Right hindlimb (tissue), 1 donor: Measurements from ENCODE around the gene CNTN4.

Source experiments
- DNase-seq: peaks from one replicate; pipeline ENCODE4 v3.0.0-alpha.2; 2018

Gene CNTN4

GRCh38 chr3:2822611-2823010 is 723.9 kb downstream of the CNTN4 start:
- DNase-seq, result no peak

GRCh38 chr3:2823031-2823430 is 724.4 kb downstream of the CNTN4 start:
- no peak for DNase-seq

- DNase-seq, result no peak
Observed at GRCh38 chr3:2823437-2824211, 725.0 kb downstream of the CNTN4 start.

- no peak for DNase-seq
Observed at GRCh38 chr3:2826036-2826435, 727.4 kb downstream of the CNTN4 start.

- no peak for DNase-seq
Observed at GRCh38 chr3:2826453-2826852, 727.8 kb downstream of the CNTN4 start.

GRCh38 chr3:2837239-2837638 is 738.6 kb downstream of the CNTN4 start:
- no peak for DNase-seq

GRCh38 chr3:2837910-2838309 is 739.2 kb downstream of the CNTN4 start:
- DNase-seq, result no peak

- no peak for DNase-seq
Observed at GRCh38 chr3:2838546-2839157, 740.0 kb downstream of the CNTN4 start.

- no peak for DNase-seq
Observed at GRCh38 chr3:2839876-2840275, 741.2 kb downstream of the CNTN4 start.

- no peak for DNase-seq
Observed at GRCh38 chr3:2847062-2847841, 748.6 kb downstream of the CNTN4 start.

- DNase-seq, result no peak
Observed at GRCh38 chr3:2849092-2849491, 750.4 kb downstream of the CNTN4 start.

GRCh38 chr3:2850701-2851100 is 752.0 kb downstream of the CNTN4 start:
- DNase-seq, result no peak

- no peak for DNase-seq
Observed at GRCh38 chr3:2851361-2851760, 752.7 kb downstream of the CNTN4 start.

GRCh38 chr3:2851835-2852234 is 753.2 kb downstream of the CNTN4 start:
- peak; percentile 38 for DNase-seq

GRCh38 chr3:2853651-2854050 is 755.0 kb downstream of the CNTN4 start:
- no peak for DNase-seq

- DNase-seq, result no peak
Observed at GRCh38 chr3:2856138-2857133, 757.8 kb downstream of the CNTN4 start.

- no peak for DNase-seq
Observed at GRCh38 chr3:2860626-2861025, 762.0 kb downstream of the CNTN4 start.

- no peak for DNase-seq
Observed at GRCh38 chr3:2861120-2861519, 762.5 kb downstream of the CNTN4 start.

- DNase-seq, result no peak
Observed at GRCh38 chr3:2861920-2862319, 763.3 kb downstream of the CNTN4 start.

- DNase-seq, result no peak
Observed at GRCh38 chr3:2862366-2862765, 763.7 kb downstream of the CNTN4 start.

- DNase-seq, result no peak
Observed at GRCh38 chr3:2863127-2863526, 764.5 kb downstream of the CNTN4 start.

GRCh38 chr3:2869905-2870304 is 771.2 kb downstream of the CNTN4 start:
- DNase-seq, result no peak
